Activated CD4-positive, alpha-beta T cell treated with anti-CD3 and anti-CD28 coated beads, Interleukin-10, Interleukin-2, amounts not matched to agents 100 ng/mL and 50 ng/mL, durations not matched to agents 16 hours and 8 hours (primary cell): ENCODE results near the gene SLC25A11.

ENCODE experiments used
- DNase-seq: peaks from one replicate; pipeline ENCODE4 v3.0.0-alpha.2; 2020

Gene SLC25A11

GRCh38 chr17:4966844-4967538, 27.1 kb upstream of the SLC25A11 start:
- DNase-seq, result peak; percentile 99

- no peak for DNase-seq
These were observed 25.6 kb upstream of the SLC25A11 start for GRCh38 chr17:4965311-4965986.

DNA sequence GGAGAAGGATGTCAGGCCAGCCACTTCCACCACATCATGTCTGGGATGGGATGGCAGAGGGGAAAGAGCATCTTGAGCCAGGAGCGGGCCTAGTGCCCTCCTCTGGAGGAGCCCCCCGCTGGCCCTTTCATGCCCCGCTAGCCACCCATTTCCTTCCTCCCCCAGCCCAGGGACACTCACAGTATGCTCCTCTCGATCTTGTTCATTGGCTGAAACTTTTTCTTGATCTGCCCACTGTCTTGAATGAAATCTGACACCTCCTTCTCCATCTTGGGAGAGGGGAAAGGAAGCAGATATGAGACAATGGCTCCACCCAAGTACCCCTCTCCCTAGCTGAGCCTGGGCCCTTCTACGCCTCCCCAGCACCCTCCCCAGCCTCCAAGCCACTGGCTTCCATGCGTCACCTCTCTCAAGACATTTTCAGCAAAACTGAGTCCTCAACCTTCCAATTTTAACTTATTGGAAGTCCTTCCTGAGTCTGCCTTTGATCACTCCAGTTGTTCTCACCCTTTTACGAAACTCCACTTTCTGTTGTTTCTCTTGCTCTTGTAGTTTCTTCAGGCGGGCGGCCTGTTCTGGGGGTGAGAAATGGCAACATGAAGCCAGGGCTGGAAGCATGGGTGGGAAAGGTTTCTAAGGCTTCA, 20.6 kb upstream of the SLC25A11 start:
- DNase-seq, result no peak

DNA sequence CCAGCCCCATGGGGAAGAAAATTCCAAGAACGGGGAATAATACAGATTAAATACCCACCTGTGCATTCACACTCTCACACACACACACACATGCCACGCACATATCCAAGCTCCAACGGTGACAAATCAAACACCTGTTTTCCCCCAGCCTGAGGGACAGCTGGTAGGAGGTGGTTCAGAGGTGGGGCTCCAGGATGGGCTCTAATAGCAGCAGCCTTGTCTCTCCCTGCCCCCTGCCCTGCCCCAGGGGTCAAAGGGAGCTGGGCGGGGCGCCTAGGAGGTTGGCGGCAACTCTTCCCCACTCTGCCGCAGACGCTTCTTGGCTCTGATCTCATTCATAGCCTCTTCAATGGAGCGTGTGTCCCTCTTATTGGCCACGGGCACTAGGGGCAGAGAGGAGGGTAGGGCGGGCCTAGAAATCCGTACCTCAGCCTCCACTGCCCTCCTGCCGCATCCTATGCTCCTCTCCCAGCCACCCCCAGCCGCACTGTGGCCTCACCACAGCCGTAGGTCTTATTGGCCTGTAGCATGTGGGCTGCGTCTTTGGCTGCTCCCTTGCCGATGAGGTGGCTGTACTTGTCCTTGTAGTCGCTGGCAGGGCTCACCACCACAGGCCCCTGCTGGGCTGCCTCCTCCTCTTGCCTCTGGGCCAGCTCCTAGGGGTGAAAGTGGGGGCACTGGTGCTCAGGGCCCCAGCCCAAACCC, 19.6 kb upstream of the SLC25A11 start:
- DNase-seq, result no peak

GRCh38 chr17:4958102-4958501, 18.3 kb upstream of the SLC25A11 start:
- DNase-seq, result no peak

DNA sequence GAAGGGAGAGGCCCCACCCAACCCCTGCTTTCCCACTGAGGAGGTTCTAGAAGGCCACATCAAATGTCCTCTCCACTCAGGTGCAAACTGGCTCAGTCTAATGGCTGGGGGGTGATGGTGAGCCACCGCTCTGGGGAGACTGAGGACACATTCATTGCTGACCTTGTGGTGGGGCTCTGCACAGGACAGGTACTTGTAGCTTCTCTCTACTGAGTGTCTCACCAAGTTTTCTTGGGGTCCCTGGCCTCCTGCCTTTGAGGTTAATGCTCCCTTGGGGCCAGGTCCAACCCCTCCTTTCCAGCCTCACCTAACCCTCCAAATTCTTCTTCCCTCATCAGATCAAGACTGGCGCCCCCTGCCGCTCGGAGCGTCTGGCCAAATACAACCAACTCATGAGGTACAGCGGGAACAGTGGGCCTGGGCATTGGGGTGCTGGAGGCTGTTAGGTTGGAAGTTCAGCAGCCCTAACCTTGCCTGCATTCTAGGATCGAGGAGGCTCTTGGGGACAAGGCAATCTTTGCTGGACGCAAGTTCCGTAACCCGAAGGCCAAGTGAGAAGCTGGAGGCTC, 16.7 kb upstream of the SLC25A11 start:
- peak; percentile 41 for DNase-seq

DNA sequence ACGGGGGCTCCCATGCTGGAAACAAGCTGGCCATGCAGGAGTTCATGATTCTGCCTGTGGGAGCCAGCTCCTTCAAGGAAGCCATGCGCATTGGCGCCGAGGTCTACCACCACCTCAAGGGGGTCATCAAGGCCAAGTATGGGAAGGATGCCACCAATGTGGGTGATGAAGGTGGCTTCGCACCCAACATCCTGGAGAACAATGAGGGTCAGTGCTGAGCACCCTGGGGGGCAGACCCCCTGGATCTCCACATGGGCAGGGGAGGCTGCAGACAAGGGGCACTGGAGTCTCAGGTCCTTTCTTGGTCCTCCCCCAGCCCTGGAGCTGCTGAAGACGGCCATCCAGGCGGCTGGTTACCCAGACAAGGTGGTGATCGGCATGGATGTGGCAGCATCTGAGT, 15.2 kb upstream of the SLC25A11 start:
- DNase-seq, result no peak

DNA sequence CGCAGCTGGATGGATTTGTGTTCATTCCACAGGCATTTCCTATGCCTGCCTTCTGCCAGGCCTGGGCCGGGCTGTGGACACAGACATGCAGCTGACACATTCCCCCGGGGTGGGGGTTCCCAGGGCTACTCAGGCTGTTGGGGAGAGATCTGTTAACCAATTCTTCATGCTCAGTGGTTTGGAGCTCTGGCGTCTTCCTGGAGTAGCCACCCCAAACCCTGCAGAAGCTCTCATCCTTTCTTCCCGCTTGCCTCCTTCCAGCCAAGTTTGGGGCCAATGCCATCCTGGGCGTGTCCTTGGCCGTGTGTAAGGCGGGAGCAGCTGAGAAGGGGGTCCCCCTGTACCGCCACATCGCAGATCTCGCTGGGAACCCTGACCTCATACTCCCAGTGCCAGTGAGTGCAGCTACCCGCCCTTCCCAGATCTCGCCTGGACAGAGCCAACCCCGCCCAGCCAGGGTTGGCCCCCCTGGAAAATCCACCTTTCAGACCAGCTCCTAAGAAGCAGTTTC, 13.7 kb upstream of the SLC25A11 start:
- DNase-seq, result no peak

DNA sequence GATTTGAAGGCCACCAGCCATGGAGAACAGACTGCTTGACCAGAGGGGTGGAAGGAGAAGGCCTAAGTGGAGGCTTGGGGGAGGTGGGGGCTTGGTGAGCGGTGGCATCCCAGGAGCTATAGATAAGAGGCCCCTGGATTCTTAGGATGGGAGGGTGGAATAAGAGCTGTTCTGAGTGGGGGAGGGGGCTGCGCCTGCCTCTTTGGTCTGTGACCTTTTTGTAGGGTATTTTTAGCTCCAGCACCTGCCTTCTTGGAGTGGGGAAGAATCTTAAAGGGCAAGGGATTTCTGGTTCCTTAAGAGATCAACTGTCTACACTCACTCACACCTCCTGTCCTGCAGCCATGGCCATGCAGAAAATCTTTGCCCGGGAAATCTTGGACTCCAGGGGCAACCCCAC, 11.6 kb upstream of the SLC25A11 start:
- no peak for DNase-seq

DNA sequence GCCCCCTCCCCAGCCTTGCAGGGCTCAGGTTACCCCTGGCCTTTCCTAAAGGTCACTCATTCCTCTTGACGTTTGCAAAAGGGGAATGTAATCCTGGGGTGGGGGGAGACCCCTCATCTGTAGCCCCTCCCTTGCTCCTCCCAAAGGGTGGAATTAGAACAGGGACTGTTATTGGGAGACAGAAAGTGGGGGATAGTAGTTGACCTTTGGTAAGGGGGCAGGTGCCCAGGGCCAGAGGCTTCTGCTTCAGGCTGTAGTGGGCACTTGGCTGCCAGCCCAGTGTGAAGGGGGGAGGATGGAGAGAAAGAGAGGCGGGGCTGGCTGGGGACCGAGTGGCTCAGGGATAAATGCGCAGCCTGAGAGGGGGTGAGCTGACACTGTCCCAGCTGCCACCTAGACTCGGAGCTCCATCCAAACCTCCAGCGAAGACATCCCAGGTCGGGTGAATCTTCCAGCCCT, 10.9 kb upstream of the SLC25A11 start, which contains the start of gene ENO3:
TSS of gene ENO3 (plus strand) at position 374 of the 459 bp plus-strand sequence. CDS start 711 bp downstream, outside the sequence.
- no peak for DNase-seq

- DNase-seq, result peak; percentile 41
These were observed 10.4 kb upstream of the SLC25A11 start for GRCh38 chr17:4950075-4950745.

GRCh38 chr17:4949321-4950074, 9.7 kb upstream of the SLC25A11 start:
- DNase-seq, result peak; percentile 90

DNA sequence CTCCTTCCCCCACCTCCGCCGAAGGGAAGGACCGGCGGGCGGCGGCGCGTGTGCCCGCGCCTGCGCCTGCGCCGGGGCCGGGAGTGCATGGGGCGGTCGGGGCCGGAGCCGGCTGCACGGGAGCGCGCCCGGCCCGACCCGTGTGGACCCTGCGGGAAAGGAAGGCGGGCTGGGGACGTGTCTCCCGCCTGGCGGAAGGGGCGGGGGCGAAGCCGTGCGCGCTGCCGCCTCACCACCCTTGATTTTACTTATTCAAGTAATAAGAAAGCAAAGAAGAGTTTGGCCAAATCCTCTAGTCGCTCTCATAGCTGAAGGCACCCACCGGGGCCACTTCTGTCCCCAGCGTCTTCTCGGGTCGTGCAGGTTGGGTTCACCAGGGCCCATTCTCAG, 9.1 kb upstream of the SLC25A11 start:
- peak; percentile 90 for DNase-seq

DNA sequence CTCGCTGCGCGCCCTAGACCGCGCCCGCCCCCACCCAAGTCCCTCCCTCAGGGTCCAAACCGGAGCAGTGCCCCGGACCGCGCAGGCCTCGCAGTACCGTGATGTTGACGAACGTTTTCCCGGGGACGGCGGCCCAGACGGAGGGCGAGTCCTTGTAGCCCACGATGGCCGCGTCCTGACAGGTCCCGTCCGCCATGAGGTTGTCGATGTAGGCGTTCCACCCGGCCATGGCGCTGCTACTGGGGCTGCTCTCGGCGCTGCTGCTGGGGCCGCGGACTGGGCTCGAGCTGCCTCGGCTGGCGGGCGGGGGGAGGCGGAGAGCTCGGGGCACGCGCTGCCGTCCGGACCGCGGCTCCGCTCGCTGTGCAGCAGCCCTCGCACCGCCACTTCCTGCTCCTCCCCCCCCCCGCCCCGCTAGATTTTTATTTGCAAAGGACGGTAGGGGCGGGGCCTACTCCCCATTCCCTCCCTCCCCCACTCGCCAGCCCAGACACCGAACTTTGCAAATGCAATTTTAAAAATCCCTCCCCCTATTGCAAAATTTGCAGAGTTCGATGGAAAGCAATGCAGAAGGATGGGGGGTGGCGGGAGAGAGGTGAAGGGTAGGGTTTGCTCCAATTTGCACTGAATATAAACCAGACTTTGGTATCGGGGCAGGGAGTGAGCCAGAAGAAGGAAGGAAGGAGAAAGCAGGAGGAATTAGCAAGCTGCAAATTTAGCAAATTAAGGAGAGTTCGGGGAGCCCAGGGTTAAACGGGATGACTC, 8.5 kb upstream of the SLC25A11 start, which contains the start of gene PFN1:
TSS of gene PFN1 (minus strand) at position 365 of the 765 bp plus-strand sequence. CDS start at position 229, 136 bp downstream.
- DNase-seq, result peak; percentile 95

DNA sequence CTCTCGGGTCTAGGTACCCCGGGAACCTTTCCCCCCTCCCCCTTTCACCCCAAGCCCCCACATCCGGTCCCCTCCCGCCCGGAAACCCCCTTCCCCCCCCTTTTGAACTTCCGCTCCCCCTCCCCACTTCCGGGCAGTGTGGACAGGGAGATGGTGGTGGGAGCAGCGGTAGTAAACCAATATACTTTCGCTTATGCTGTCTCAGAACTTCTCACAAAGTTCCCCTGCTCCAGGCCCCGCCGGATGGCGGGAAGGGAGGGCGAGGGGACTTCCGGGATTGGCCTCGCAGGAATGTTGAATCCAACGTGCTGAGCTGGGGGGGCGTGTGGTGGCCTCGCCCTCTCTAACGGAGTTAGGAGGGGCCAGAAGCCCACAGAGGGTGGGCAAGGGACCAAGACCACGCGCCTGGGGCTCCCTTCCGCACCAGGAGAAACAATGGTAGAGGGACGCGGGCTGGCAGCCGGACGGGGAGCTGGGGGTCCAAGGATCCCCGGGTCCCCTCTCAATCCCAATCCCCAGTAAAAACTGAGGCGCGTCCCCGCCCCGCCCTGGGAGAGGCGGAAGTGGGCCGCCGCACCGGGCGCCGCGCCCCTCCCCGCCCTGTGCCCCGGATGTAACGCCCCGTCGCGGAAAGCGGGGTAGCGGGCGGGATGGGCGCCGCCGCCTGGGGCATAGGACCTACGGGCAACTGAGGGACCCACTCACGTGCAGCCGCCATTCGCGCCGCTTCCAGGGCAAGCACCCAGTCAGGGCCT, 7.7 kb upstream of the SLC25A11 start:
- DNase-seq, result peak; percentile 86

GRCh38 chr17:4947010-4947410, 7.2 kb upstream of the SLC25A11 start:
- DNase-seq, result no peak

DNA sequence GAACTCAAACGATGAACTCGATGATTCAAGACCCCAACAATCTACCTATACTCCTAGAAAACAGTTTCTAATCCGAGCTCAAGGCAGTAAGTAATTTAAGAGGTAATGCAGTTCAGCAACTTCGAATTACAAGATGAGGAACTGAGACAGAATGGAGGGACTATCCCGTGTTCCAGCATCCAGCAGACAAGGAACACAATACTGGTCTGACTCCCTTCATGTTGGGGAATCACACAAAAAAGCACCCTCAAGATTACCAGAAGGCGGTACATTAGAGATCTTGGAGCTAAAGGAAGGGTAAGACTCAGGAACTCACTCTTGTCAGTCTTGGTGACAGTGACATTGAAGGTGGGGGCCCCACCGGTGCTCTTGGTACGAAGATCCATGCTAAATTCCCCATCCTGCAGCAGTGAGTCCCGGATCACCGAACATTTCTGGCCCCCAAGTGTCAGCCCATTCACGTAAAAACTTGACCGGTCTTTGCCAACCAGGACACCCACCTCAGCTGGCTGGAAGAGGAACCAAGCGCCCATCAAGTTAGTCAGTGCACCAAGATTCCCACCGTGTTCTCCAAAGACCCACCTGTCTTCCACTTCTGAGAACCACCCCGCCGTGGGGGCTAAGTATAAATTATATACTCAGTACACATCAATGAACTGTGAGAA, 6.6 kb upstream of the SLC25A11 start:
- no peak for DNase-seq

GRCh38 chr17:4945944-4946280, 6.1 kb upstream of the SLC25A11 start:
- peak; percentile 31 for DNase-seq
